Heart left ventricle (tissue), 13 donors: ENCODE results near the gene MMP24OS.

ENCODE experiments used
- POLR2A ChIP-seq, 2 donors: fragments of 450-650 bp; IDR thresholded peaks; one replicate each; pipeline ENCODE4 v1.6.1; 2017; ENCODE audit warnings: antibody characterized with exemption in 2 of 2, mild to moderate bottlenecking in 2 of 2, moderate library complexity in 2 of 2
- TF ChIP-seq, protein P1 (sequence below), 12 donors: fragments of 200-600 bp; sonication (generic) in 4 of 12; IDR thresholded peaks; one replicate each; pipeline versions ENCODE4 v1.5.0 to v1.8.0; 2018 to 2022; ENCODE audit warnings: antibody characterized with exemption in 12 of 12, mild to moderate bottlenecking in 5 of 12
- donor health status: ischemic (EF 13 %, LVEDD 7.1; RV severe dilation, severe dysfunction).
- donor health status: DM: no; HTN: yes; CAD: no.
- donor health status: DM: no; HTN: no; CAD: no.
- donor health status: ischemic (EF 25% LVEDD 6.9; RV normal size, moderate dysfunction).
- donor health status: ischemic (EF 25% LVEDD 5.7; RV mildly dilated, moderate dysfunction).
- donor health status: ischemic (EF 35%, LVEDD 5.7; RV mildly dilated, moderate dysfunction).
- donor health status: nonischemic (EF 11% LVEDD 7.7; RV severe dilation, severe dysfunction).
- donor health status: DM: yes; HTN: yes; CAD: no.
- donor health status: PGD.
- donor health status: ischemic (EF 29% LVEDD 5.4; RV normal size, mild dysfunction).
- donor health status: nonischemic (EF 23%, LVEDD 6.1; RV moderate dilation, normal function).

DNA sequence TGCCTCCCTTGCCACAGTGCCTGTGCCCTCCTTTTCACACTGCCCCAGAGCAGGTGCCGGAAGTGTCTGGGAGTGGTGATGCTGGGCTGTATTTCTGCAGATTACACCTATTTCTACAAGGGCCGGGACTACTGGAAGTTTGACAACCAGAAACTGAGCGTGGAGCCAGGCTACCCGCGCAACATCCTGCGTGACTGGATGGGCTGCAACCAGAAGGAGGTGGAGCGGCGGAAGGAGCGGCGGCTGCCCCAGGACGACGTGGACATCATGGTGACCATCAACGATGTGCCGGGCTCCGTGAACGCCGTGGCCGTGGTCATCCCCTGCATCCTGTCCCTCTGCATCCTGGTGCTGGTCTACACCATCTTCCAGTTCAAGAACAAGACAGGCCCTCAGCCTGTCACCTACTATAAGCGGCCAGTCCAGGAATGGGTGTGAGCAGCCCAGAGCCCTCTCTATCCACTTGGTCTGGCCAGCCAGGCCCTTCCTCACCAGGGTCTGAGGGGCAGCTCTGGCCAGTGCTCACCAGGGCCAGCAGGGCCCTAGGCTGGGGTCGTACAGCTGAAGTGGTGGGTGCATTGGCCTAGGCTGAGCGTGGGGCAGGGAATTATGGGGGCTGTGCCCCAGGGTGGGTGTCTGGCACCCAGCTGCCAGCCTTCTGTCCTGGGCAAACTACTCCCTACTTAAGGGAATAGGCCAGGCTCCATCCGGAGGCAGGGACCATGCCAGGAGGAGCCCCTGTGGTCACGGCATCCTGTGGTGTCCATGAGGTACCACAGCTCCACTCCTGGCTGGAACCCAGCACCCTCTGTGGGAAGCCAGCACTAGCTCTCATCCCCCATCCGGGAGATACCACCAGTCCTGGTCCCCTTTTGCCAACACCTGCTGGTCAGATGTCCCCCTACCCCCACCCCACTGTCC is 3.5 kb downstream of the MMP24OS start:
- TF ChIP-seq, protein P1, sequence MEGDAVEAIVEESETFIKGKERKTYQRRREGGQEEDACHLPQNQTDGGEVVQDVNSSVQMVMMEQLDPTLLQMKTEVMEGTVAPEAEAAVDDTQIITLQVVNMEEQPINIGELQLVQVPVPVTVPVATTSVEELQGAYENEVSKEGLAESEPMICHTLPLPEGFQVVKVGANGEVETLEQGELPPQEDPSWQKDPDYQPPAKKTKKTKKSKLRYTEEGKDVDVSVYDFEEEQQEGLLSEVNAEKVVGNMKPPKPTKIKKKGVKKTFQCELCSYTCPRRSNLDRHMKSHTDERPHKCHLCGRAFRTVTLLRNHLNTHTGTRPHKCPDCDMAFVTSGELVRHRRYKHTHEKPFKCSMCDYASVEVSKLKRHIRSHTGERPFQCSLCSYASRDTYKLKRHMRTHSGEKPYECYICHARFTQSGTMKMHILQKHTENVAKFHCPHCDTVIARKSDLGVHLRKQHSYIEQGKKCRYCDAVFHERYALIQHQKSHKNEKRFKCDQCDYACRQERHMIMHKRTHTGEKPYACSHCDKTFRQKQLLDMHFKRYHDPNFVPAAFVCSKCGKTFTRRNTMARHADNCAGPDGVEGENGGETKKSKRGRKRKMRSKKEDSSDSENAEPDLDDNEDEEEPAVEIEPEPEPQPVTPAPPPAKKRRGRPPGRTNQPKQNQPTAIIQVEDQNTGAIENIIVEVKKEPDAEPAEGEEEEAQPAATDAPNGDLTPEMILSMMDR (IDR thresholded peaks at IDR 0.05), result no peak
- no peak for TF ChIP-seq POLR2A (IDR thresholded peaks at IDR 0.05)
